GM21723 (cell line): Measurements from ENCODE around the gene CCBE1.
"Not testable (repeated sequence)": the region's sequence is repeated elsewhere in the genome, so short reads cannot be mapped to it uniquely, and the experiment has no call there.

ENCODE experiments used
- ATAC-seq: cut with Tn5 transposase; IDR thresholded peaks from one replicate; pipeline ENCODE4 v1.9.1; 2021; ENCODE audit warnings: mild to moderate bottlenecking, moderate library complexity; ENCODE audit not compliant: unreplicated experiment

Gene CCBE1

DNA sequence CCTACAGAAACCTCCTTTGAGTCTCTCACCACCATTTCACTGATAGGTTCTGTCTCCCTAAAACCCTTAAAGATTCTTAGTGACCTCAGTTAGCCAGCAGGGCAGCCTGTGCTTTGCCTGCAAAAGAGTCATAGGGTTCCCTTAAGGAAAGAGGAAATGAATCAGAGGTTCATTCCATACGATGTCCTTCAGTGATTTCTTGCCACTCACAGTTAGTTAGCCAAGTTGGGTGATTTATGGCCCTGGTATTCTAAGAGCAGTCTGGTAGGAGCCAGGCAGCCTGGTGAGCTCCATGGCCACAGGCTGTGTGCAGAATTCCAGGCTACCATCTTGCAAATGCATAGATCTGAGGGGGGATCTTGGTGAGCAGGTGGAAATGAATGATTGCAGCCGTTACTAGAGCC is 18.7 kb upstream of the CCBE1 start:
- no peak for ATAC-seq

DNA sequence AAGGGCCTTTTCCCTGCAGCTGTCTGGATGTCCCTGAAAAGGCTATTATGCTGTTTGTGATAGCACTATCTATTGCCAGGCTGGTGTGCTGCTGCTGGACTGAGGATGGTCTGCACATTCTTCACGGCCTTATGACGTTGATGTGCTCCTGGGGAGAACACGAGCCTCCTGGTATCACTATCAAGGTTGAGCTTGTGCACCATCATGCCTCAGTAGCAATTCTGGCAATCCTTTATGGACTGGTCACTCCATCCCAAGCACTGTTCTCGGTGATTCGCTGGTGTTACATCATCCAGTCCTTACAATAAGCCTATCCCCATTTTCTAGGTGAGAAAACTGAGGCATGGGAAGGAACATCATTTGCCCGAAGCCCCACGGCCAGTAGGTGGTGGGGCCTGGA is 18.2 kb upstream of the CCBE1 start:
- ATAC-seq = no peak

DNA sequence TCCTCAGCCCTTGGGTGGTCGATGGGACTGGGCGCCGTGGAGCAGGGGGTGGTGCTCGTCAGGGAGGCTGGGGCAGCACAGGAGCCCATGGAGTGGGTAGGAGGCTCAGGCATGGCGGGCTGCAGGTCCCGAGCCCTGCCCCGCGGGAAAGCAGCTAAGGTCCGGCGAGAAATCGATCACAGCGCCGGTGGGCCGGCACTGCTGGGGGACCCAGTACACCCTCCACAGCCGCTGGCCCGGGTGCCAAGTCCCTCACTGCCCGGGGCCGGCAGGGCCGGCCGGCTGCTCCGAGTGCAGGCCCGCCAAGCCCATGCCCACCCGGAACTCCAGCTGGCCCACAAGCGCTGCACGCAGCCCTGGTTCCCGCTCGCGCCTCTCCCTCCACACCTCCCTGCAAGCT is 16.9 kb upstream of the CCBE1 start:
- not testable (repeated sequence) for ATAC-seq

DNA sequence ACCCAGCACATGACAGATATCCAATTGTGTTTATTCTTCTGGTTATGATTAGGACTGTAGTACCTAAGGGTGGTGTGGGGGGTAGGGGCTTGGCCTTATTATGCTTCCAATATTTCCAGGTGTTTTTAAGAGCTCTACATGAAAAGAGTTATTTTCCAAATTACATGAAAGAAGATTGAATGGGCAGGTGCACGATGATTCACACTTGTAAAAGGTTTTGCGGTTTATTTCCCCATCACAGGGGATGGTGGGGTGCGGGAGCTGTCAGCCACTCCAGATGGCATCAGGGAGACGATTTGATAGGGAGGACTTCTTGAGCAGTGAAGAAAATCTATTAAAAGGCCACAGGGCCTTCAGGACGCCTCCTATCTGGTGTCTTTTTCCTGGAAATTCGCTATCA is 15.1 kb upstream of the CCBE1 start:
- no peak for ATAC-seq

DNA sequence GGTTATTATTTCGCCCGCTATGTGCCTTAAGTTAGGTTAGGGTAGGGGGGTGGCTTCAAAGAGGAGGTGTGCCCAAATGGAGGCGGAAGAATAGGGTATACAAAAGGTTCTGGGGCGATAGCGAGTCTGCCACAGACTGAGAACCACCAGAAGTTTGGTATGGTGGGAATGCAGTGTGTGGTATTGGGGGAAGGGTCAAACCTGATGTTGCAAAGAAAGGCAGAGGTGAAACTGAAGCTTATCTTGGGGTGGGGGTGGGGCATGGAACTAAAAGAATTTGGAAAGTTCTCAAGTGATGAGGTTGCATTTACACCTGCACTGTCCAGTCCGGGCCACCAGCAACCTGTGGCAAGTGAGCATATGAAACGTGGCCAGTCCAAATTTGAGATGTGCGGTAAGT is 11.8 kb upstream of the CCBE1 start:
- ATAC-seq = no peak

- ATAC-seq = no peak
These were observed 10.1 kb upstream of the CCBE1 start for GRCh38 chr18:59707306-59707705.

DNA sequence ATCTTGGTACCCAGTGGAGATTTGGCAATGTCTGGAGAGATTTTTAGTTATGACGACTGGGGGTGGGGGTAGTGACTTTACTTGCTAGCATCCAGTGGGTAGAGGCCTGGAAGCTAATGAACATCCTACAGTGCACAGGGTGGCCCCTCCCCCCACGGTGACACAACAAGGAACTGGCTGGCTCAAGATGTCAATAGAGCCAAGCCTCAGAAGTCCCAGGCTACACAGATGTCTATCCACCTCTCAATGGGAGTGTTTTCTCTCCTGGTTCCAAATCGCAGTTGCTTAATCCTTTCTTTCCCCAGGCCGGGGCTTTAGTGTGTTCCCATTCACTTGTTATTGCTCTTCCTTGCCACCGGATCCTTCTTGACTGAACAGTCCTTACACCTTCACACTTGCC is 9.3 kb upstream of the CCBE1 start:
- no peak for ATAC-seq

- no peak for ATAC-seq
These were observed 7.9 kb upstream of the CCBE1 start for GRCh38 chr18:59705145-59705544.

DNA sequence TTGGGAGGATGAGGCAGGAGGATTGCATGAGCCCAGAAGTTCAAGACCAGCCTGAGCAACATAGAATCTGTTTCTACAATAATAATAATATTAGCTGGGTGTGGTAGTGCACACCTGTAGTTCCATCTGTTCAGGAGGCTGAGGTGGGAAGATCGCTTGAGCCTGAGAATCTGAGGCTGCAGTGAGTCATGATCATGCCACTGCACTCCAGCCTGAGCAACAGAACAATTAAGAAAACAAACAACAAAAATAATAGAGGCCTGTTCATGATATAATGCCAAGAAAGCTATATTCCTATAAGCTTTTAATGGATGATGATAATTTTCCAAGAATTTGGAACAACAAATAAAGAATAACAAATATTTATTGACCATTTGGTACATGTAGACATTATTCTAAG is 6.9 kb upstream of the CCBE1 start:
- ATAC-seq = no peak

DNA sequence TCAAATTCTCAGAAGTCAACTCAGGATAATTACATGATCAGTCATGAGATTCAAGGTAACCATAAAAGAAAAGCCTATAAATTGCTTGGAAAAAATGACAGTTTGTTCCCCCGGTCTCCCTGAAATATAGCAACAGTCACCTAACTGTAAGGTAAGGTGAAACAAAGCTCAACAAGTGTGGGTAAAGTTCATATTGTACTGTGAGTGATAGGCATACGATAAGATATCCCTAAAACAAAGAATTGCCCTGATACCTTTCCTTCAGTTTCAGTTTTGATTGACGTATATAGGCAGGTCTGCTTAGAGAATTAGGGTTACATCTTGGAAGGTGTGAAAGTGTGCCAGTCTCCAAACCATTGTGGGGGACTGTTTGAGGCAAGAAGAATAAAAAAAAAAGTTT is 4.0 kb upstream of the CCBE1 start:
- no peak for ATAC-seq

- ATAC-seq = no peak
These were observed 3.3 kb upstream of the CCBE1 start for GRCh38 chr18:59700535-59700967.

GRCh38 chr18:59699750-59700534 is 2.7 kb upstream of the CCBE1 start:
- ATAC-seq = no peak

- no peak for ATAC-seq
These were observed 1.8 kb upstream of the CCBE1 start for GRCh38 chr18:59699061-59699460.

GRCh38 chr18:59696311-59697235 is 650 bp downstream of the CCBE1 start:
- ATAC-seq = peak; percentile 58

DNA sequence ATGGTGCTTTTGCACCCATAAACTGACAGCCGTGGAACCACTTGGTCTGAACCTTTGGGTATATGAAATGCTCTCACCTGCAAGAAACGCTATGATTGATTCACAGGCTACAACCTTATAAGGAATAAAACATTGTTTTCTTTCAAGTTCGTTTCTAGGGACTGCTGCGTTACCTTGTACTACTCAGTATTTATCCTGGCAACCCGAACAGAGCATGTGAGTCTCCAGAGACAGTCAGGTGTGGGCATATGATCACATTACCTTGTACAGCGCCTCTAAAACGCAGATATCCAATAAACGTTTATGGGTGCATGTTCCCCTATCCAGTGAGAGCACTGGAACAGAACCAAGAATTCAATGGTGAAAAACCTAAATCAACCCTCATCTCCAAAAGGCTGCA is 1.7 kb downstream of the CCBE1 start:
- ATAC-seq = no peak

DNA sequence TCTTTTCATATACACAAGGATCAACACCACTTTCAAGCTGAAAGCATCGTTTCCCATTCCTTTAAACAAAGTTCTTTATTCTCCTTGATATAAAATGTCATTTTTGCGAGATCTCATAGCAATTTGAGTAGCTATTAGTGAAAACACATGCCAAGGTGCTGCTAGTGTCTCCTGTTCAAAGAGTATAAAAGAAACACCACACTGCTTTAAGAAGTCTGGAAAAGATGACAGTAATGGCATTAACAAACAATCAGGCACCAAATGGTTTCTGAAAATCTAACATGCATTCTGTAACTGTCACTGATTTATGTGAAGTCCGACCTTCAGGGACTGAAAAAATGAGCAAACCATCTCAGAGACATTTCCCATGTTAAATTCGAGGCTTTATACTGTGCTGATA is 2.4 kb downstream of the CCBE1 start:
- ATAC-seq = no peak

GRCh38 chr18:59691996-59692395 is 5.2 kb downstream of the CCBE1 start:
- no peak for ATAC-seq

GRCh38 chr18:59690996-59691395 is 6.2 kb downstream of the CCBE1 start:
- ATAC-seq = no peak

DNA sequence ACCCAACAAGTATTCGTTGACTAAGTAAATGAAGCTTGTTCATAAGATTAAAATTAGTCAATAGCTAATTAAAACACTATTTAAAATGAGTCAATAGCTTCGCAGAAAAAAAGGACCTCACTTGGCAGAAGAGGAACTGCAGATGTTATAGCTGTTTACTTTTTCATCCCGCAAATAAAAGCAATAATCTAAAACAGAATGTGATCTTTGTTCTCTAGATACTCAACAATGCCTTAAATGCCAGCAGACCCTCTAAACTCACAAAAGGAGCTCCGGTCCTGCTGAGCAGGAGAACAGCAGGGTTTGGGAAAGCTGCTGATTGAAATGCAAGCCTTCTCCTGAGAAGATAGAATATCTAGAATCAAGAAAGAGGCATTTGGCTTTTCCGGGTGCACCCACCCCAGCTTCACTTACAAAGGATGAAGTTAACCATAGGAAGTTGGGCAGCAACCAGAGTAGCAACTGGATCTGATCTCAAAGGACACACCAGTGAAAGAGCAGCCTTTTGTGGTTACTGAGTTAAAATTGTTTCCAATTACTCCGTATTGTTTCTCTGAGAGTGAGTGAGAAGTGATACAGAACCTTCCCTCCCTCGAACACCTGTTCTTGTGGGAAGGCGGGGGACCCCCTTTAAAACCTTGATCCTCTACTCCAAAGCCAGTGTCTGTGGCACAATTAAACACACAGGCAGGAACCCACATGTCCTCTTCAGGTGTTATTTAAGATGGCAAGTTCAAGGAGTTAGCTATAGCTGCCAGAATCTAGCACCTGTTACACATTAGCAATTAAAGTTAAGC is 6.8 kb downstream of the CCBE1 start:
- no peak for ATAC-seq

- no peak for ATAC-seq
These were observed 7.5 kb downstream of the CCBE1 start for GRCh38 chr18:59689756-59690155.

- ATAC-seq = no peak
These were observed 11.0 kb downstream of the CCBE1 start for GRCh38 chr18:59686260-59686659.
